A204.1 (cell line): ENCODE data around the gene RAI1.

Experiments
- FAIRE-seq: peaks from 2 replicates; lab custom pipeline; 2012; peaks lifted over from hg19 to GRCh38; lab: Jason Lieb, UNC

The RAI1 gene

DNA sequence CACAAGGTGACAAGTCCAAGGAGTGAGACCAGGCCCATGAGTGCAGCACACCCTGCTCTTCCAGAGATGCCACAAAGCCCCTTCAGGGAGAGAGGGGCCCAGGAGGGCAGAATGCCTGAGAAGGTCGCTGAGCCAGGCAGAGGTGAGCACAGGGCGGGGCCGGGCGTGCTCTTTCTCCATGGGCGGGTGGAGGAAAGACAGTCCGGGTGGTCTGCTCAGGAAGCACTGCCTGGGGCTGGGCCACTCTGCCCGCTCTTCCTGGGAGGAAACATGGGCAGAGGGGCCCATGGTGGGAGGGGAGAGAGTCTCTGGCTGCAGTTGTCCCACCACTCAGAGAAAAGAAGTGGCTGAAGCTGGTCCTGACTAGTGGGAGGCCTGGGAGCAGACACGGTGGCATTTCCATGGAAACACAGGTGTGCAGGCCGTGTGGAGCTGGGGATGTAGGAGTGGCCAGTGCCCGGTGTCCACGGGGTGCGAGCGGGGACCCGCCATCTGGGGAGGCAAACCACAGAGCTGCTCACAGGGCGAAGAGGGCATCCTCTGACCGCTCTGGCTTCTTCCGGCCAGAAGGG lies 165.9 kb downstream of the RAI1 start:
- FAIRE-seq = no peak

DNA sequence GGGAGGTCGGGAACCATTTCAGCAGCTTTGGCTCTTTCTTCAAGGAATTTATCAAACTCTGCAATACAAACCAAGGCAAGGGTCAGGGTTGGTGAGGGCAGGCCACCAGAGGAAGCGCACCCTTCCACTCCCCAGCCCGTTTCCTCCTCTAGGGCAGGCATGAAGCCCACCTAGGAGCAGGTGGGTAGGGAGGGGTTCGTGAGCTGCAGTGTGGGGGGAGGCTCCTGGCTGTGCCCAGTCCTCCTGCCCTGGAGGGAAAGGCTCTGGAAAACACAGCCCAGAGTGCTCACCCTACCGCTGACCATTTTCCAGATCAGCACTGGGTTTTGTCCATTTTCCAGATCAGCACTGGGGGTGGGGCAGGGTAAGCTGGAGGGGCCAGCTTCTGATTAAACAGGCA lies 166.5 kb downstream of the RAI1 start:
- FAIRE-seq = no peak

DNA sequence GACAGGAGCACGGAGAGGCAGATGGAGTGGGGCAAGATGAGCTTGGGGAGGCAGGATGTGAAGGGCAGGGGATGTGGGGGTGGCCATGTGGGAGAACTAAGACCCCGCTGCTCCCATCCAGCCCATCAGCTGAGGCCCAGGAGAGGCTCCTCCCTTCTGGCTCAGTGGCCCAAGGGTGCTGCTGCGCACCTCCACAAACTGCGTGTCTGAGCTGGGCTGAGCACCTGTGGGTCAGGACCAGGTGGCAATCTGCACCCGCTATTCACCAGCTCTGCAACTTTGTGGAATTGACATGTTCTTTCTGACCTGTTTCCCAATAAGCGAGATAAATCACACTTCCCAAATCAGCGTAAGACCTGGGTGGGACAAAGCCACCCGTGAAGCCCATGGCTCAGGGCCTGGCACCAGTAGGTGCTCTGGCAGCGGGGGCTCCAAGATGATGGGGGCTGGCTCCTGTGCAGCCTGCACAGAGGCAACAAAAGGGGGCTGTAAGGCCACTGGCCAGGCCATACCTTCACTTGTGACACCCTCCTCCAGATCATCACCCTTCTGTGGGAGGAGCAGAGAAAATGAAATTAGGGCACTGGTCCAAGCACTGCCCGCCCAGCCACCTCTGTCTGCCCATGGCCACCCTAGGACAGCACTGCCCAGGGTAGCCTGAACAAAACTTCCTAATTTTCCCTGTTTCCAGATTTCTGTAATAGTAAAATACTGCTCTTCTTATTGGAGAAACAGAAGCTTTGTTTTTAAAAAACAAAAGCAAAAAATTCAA lies 167.2 kb downstream of the RAI1 start:
- FAIRE-seq = no peak

DNA sequence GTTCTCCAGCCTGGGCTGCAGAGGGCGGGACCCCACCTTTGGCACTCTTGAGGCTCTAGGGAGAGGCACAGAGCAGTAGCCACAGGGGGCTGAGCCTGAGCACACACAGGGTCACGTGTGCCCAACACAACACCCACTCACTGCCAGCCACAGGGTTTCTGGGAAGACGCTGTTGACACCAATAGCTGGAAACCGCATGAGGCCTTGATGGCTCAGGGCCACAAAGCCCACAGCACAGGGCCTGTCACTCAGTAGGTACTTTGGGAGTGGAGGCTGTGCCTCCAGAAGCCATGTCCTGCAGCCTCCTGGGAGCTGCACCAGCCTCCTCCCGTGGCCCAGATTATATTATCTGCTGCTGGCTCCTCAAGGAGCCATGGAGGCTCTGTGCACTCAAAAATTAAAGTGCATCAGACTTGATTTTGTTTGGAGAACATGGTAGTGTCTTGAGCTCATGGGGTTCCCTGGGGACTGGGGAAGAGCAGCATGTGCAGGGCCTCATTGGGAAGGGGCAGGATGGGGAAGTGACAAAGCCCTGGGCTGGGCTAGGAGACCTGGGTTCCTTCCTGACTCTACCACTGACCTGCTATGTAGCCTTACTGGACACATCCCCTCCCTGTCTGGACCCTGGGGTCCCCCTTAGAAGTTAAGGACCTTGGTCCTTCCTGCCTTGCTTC lies 168.0 kb downstream of the RAI1 start:
- no peak for FAIRE-seq

DNA sequence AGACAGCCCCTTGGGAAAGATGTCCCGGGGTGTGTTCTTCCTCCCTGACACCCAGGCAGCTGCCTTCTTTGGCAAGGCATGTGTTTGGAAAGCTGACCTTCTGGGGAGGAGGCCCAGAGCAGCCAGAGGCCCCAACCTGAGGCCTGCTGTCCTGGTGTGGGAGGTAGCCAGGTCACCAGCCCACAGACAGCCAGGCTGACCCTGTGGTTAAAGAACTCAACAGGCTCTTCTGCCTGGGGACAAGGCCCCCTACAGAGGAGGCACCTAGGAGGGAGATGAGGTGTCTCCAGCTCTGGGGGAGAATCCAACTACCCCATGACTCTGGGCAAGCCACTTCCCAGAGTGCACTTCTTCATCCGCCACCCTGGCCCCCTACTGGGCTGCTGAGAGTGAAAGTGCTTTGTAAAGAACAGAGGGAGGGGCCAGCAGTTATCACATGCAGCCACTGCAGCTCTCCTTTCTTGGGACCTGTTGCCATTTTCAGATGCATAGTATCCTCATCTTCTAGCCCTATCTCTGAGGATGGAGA lies 168.7 kb downstream of the RAI1 start:
- FAIRE-seq = no peak

DNA sequence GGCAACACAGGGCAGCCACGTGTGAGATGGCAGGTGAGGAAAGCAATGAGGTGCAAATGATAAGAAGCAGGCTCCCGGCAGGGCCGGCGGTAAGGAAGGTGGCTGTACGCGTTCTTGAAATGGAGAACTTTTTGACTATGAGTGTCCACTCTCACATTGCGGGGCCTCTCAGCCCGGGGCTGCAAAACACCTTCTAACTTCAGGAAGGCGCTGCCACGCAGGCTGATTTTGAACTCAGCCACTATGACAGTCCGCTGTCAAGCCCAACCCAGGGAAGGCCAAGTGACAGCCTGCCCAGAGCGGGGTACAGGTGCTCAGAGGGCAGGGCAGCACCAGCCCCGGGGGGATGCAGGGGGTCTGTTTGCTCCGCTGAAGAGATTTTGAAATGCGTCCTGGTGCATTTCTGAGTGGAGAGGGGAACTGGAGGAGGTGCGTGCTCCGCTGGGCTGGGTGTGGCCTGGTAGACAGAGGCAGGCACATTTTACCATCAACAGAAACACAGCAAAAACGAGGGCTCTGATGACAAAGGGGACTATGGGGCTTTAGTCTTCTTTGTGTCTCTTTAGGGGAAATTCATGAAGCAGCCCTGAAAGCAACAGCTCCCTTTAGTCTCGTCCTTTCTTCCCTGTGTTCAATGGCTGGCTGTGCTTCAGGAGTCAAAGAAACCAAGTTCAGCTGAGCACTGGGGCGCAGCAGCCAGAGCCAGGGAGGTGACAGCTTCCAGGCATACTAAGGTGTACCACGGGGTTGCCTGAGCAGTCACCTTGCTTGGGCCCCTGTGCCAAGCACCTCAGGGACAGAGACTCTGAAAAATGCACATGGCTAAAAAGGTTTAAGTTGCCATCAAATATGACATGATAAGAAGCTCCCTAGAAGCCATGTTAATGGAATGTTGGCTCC lies 170.1 kb downstream of the RAI1 start:
- FAIRE-seq = no peak

DNA sequence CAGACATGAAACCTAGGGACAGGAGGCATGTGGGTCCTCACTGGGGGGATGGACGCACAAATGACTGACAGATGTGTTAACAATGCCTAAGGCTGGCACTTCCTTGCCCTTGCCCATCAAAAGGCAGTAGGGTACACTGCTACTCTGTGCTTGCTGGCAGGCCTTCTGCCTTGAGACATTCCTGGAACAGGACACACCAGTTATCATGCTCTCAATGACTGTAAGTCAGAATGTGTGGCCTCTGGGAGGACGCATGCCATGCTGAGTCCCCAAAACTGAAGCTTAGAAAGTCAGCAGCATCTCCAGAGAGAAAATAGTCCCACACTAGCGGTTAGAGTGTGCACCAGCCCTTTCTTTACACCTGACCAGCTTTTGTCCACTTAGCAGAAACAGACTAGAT lies 171.7 kb downstream of the RAI1 start:
- FAIRE-seq = no peak

DNA sequence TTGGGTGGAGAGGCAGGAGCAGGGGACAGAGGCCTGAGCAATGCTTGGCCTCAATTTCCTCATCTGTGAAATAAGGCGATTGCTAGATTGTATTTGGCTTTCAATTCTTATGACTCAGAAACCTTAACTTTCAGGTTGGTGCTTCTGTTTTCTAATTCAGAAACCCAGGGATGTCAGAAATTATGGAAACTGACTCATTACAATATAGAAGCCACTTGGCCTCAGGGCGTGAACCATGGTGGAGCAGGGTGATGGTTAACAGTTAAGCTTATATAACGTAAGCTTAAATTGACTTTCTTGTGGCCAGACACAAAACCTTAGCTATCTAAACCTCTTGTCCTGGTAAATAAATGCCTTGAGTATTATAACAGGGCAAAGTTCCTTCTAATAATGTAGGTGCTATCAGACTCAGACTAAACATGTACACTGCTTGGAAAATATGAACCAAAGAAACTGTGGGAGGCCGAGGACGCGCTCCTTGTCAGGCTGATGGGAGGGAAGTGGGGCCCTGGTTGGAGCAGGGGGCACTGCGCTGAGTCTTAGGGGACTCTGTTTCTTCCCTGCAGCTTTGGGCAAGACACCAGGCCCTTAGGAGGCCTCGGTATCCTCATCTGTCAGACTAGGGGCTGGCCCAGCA lies 172.7 kb downstream of the RAI1 start:
- FAIRE-seq = no peak

DNA sequence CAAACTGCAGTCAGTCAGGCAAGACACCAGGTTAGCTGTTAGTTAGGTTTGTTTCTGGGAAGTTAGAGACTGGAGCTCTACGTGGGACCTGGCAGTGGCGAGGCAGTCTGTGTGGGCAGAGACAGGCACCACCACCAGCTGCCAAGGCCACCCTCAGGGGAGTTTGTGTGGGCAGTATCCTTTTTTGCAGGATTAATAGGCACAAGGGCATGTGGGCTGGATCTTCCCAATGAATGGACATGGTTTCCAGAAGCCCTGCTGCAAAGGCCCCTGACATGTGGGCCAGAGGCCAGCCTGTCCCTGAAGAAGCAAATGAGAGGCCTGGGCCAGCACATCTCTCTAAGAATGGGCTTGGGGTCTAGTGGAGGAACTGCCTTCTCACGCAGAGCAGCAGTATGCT lies 174.7 kb downstream of the RAI1 start:
- no peak for FAIRE-seq

DNA sequence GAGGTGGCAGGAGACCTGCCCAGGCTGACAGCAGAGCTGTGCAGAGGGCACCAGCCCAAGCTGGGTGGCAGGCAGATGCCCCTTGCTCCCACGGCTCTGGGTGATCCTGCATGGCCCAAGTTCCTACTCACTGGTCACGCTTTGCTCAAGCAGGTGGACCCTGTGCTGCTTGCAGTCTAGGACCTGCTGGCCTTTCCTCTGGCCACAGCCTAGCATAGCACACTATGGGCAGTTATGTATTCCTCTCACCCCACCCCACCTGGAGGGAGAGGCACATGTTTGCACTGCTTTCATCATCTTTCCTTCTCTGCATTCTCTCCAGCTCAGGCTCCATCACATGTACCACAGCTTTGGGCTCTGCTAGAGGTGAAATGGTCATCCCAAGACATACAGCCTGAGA lies 175.1 kb downstream of the RAI1 start:
- FAIRE-seq = no peak

DNA sequence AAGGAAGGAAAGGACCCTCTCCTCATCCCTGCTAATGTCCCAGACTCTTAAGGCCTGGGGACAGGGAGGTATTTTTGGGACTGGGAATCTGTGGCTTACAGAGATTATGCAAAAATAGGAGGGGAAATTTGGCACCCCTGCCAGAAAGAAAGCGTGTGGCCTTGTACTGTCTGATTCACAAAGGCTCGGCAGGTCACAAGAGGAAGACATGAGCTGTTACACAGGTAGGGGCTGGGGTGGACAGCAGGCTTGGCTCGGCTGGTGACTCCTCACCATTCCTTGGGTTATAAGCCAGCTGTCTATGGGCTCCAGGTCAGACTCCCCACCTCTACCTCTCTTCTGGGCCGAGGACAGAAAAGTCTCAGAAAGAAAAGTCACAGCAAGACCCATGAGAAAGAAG lies 176.2 kb downstream of the RAI1 start:
- FAIRE-seq = no peak

DNA sequence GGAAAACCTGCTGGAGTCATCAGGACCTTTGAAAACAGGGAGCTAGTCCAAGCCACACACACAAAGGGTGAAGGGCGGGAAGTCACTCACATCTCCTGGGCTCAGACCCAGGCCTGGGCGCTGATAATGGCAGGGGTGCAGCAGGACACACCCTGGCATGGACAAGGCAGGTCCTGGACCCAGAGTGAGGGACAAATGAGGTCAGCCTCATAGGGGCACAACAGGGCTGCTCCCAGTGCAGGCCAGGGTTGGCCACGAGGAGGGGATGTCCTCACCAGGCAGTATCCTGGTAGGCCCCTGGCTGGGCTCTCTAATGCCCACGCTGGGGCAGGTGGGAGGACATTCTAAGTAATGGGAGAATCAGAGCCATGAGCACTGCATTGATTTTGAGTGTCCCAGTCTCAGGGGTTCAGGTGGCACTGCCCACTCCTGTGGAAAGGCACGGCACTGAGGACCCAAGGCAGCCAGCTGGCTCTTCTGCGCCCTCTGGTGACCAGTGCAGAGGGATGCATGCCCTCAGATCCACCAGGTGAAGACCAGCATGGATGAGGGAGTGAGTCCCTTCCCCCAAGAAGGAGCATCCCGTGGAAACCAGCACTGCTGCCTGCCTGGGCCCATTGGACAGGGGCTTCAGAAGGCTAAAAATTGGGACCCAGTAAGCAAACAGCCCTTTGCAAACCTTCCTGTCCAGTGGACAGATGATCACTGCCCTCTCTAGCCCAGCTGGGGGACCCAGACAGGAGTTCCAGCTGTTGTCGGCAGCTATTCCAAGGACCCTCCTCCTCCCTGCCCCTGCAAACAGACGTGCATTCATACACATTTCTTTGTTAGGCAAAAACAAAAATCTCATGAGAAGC lies 178.9 kb downstream of the RAI1 start:
- FAIRE-seq = no peak

DNA sequence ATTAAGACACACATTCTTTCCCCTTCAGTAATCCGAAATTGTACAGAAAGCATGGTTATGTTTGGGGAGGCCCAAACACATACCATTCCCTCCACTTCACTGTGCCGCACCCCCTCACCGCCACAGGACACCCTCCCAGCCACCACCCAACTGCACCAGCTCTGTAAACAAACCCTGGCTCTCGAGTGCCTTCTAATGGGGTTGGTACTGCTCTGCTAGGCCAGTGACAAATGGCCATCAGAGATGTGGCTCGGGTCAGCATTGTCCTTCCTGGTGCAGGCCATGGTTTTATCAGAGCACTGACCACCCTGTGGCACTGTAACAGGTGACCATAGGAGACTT lies 179.5 kb downstream of the RAI1 start:
- no peak for FAIRE-seq
